ENCODE measurements around the gene ITGA11. TPM values are rescaled to one million over a fixed set of nuclear protein-coding genes. Genes with fewer than 3 reads are reported as not detected.

Gene ITGA11
- total RNA-seq, 1 donor from 2014 or later: 7.1 TPM

GRCh38 chr15:68447209-68447608 lies 15.2 kb upstream of the ITGA11 start:
- ATAC-seq (no peak), DNase-seq (no peak)
- intact Hi-C loops (cut with DNase I): no loop called here
- TF ChIP-seq CTCF (IDR thresholded peaks at IDR 0.05): no peak
- H3K9me3 ChIP-seq: no peaks in the 10 kb centered on the region
- no peaks in the 10 kb centered on the region for H3K36me3 ChIP-seq
- H3K27me3 ChIP-seq: peaks cover 18% of the 10 kb centered on the region
- no peak overlapping the region for H3K4me3 ChIP-seq
- H3K27ac ChIP-seq: no peak overlapping the region
- no peaks in the 10 kb centered on the region for H3K4me1 ChIP-seq

GRCh38 chr15:68445351-68445750 lies 13.4 kb upstream of the ITGA11 start:
- H3K4me3 ChIP-seq: no peak overlapping the region
- DNase-seq (no peak), ATAC-seq (no peak)
- H3K27me3 ChIP-seq: peaks cover 16% of the 10 kb centered on the region
- TF ChIP-seq CTCF (IDR thresholded peaks at IDR 0.05): no peak
- intact Hi-C loops (cut with DNase I): no loop called here
- no peak overlapping the region for H3K27ac ChIP-seq
- H3K9me3 ChIP-seq: no peaks in the 10 kb centered on the region
- no peaks in the 10 kb centered on the region for H3K36me3 ChIP-seq
- peaks cover 3% of the 10 kb centered on the region for H3K4me1 ChIP-seq

GRCh38 chr15:68444336-68444735 lies 12.4 kb upstream of the ITGA11 start:
- intact Hi-C loops (cut with DNase I): no loop called here
- ATAC-seq: no peak

GRCh38 chr15:68442903-68443302 lies 10.9 kb upstream of the ITGA11 start:
- Histone ChIP-seq H3K9me3 (no peaks in the 10 kb centered on the region), H3K4me3 (no peak overlapping the region), H3K4me1 (peaks cover 3% of the 10 kb centered on the region), H3K27ac (no peak overlapping the region), H3K36me3 (no peaks in the 10 kb centered on the region), H3K27me3 (peaks cover 7% of the 10 kb centered on the region)
- DNase-seq (no peak), ATAC-seq (no peak)
- no peak for TF ChIP-seq CTCF (IDR thresholded peaks at IDR 0.05)
- intact Hi-C loops (cut with DNase I): no loop called here

More at GRCh38 chr15:68444336-68444735, 12.4 kb upstream of the ITGA11 start:
- Histone ChIP-seq H3K4me3 (no peak overlapping the region), H3K27me3 (peaks cover 9% of the 10 kb centered on the region), H3K27ac (no peak overlapping the region), H3K4me1 (peaks cover 3% of the 10 kb centered on the region), H3K36me3 (no peaks in the 10 kb centered on the region), H3K9me3 (no peaks in the 10 kb centered on the region)
- DNase-seq: no peak
- TF ChIP-seq CTCF (IDR thresholded peaks at IDR 0.05): no peak

GRCh38 chr15:68442041-68442440 lies 10.1 kb upstream of the ITGA11 start:
- no peak overlapping the region for H3K4me3 ChIP-seq
- no peaks in the 10 kb centered on the region for H3K36me3 ChIP-seq
- H3K4me1 ChIP-seq: peaks cover 3% of the 10 kb centered on the region
- intact Hi-C loops (cut with DNase I): no loop called here
- no peaks in the 10 kb centered on the region for H3K9me3 ChIP-seq
- no peak overlapping the region for H3K27ac ChIP-seq
- no peak for DNase-seq
- TF ChIP-seq CTCF (IDR thresholded peaks at IDR 0.05): no peak
- no peak for ATAC-seq
- H3K27me3 ChIP-seq: peaks cover 13% of the 10 kb centered on the region
